ENCODE measurements around the gene PTCH1. TPM values are rescaled to one million over a fixed set of nuclear protein-coding genes. Genes with fewer than 3 reads are reported as not detected.

PTCH1 gene
- total and polyA plus RNA-seq, 10 of the 15 experiments (the other 5 are each of a cell fraction or from before 2014, with no cell fraction given), result 0.16 to 6.1 (median 2.6) TPM

DNA sequence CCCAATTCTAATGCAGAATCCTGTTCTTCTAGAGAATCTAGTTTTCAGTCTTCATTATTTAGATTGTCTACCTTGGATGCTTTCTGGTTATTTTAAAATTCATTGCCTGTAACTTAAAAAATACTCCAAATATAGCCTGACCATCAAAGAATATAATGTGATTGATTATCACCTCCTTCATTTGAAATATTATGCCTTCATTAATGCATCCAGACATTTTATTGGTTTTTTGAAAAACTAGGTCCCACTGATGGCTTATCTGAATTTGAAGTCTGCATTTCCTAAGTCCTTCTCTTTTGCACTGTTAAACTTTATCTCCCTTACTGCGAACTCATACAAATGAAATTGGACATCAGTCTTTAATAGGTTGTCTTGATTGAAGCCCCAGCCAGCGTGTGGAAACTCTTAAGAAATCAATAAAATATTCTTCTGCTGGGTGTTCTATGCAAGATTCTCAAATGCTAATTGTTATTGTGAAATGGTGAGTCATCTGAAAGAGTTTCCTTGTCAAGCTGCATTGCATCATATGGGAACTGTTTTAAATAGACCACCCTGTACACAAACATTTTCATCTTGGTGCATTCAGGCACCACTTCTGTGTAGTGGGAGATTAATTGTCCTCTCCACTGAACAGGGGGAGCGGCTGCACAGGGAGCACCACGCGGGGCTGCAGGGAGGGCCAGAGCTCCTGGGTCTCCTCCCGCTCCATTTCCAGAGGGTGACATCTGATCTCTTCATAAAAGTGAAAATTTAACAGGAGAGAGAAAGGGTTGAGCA lies 106.9 kb downstream of the PTCH1 start (continued):
- TF ChIP-seq, protein P1, sequence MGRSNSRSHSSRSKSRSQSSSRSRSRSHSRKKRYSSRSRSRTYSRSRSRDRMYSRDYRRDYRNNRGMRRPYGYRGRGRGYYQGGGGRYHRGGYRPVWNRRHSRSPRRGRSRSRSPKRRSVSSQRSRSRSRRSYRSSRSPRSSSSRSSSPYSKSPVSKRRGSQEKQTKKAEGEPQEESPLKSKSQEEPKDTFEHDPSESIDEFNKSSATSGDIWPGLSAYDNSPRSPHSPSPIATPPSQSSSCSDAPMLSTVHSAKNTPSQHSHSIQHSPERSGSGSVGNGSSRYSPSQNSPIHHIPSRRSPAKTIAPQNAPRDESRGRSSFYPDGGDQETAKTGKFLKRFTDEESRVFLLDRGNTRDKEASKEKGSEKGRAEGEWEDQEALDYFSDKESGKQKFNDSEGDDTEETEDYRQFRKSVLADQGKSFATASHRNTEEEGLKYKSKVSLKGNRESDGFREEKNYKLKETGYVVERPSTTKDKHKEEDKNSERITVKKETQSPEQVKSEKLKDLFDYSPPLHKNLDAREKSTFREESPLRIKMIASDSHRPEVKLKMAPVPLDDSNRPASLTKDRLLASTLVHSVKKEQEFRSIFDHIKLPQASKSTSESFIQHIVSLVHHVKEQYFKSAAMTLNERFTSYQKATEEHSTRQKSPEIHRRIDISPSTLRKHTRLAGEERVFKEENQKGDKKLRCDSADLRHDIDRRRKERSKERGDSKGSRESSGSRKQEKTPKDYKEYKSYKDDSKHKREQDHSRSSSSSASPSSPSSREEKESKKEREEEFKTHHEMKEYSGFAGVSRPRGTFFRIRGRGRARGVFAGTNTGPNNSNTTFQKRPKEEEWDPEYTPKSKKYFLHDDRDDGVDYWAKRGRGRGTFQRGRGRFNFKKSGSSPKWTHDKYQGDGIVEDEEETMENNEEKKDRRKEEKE (IDR thresholded peaks at IDR 0.05), result no peak
- no peak for TF ChIP-seq RAD51 (IDR thresholded peaks at IDR 0.05)
- TF ChIP-seq ZNF24 (IDR thresholded peaks at IDR 0.05), result no peak

DNA sequence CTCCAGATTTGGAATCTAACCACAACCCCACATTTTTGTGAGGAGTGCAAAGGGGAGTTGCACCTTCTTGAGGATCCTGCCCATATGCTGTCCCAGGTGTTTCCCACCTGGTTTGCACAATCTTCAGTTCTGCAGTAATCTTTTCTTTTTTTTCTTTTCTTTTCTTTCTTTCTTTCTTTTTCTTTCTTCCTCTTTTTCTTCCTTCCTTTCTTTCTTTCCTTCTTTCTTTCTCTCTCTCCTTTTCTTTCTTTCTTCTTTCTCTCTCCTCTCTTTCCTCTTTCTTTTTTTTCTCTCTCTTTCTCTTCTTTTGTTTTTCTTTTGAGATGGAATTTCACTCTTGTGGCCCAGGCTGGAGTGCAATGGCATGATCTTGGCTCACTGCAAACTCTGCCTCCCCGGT lies 109.2 kb downstream of the PTCH1 start:
- Histone ChIP-seq H3K27ac (ENCODE audit: control insufficient read depth, insufficient read depth) (no peak overlapping the region), H3K79me2 (ENCODE audit: control insufficient read depth, insufficient read depth, low read length) (no peaks in the 10 kb centered on the region), H3K4me3 (no peak overlapping the region), H3K9me3 (replicated peaks; ENCODE audit: control insufficient read depth, insufficient read depth, low read length) (no peaks in the 10 kb centered on the region; the same call in 1 of the 3 replicates), H3K4me2 (ENCODE audit: control insufficient read depth, insufficient read depth) (no peak overlapping the region), H3K9ac (ENCODE audit: control insufficient read depth, insufficient read depth, low read length) (no peak overlapping the region), H3K27me3 (replicated peaks in 1 of 2; ENCODE audit: control insufficient read depth in 2 of 2, insufficient read depth in 2 of 2, low read length in 1 of 2) (no peaks in the 10 kb centered on the region), H2AFZ (ENCODE audit: control insufficient read depth, low read depth, low read length) (no peak overlapping the region), H4K20me1 (ENCODE audit: control insufficient read depth, insufficient read depth) (no peaks in the 10 kb centered on the region), H3K36me3 (ENCODE audit: control insufficient read depth in 2 of 2, insufficient read depth in 2 of 2, low read length in 1 of 2) (no peaks in the 10 kb centered on the region), H3K4me1 (ENCODE audit: control insufficient read depth, insufficient read depth, low read length) (no peaks in the 10 kb centered on the region)
- ChIA-PET CTCF (no interaction called here), SMC1A (ENCODE audit: uncharacterized antibody, unreplicated experiment) (no interaction called here), RAD21 (ENCODE audit: unreplicated experiment) (no interaction called here), POLR2A (no interaction called here)
- 82% methylated on average over 1 of the region's 1 CpG for WGBS (ENCODE audit: insufficient coverage, insufficient replicate concordance, low lambda C conversion rate, missing lambda C conversion rate)
- ATAC-seq (no peak), DNase-seq (ENCODE audit: low read depth, low spot score) (no peak), FAIRE-seq (no peak)
- TF ChIP-seq, protein P2, sequence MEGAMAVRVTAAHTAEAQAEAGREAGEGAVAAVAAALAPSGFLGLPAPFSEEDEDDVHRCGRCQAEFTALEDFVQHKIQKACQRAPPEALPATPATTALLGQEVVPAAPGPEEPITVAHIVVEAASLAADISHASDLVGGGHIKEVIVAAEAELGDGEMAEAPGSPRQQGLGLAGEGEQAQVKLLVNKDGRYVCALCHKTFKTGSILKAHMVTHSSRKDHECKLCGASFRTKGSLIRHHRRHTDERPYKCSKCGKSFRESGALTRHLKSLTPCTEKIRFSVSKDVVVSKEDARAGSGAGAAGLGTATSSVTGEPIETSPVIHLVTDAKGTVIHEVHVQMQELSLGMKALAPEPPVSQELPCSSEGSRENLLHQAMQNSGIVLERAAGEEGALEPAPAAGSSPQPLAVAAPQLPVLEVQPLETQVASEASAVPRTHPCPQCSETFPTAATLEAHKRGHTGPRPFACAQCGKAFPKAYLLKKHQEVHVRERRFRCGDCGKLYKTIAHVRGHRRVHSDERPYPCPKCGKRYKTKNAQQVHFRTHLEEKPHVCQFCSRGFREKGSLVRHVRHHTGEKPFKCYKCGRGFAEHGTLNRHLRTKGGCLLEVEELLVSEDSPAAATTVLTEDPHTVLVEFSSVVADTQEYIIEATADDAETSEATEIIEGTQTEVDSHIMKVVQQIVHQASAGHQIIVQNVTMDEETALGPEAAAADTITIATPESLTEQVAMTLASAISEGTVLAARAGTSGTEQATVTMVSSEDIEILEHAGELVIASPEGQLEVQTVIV (IDR thresholded peaks at IDR 0.05; ENCODE audit: borderline replicate concordance, partially characterized antibody), result no peak
- TF ChIP-seq YY1 (IDR thresholded peaks at IDR 0.05; ENCODE audit: low read depth, low read length) (no peak), RUNX3 (IDR thresholded peaks at IDR 0.05; ENCODE audit: low read length) (no peak), TBL1XR1 (IDR thresholded peaks at IDR 0.05; ENCODE audit: low read depth, low read length) (no peak), RELA (IDR thresholded peaks at IDR 0.05; ENCODE audit: borderline replicate concordance, partially characterized antibody) (no peak), POU2F2 (IDR thresholded peaks at IDR 0.05; ENCODE audit: borderline replicate concordance, low read depth, low read length) (no peak), ZNF622 (IDR thresholded peaks at IDR 0.05) (no peak), CHD1 (IDR thresholded peaks at IDR 0.05; ENCODE audit: low read depth, low read length) (no peak)
- TF ChIP-seq, protein P3, sequence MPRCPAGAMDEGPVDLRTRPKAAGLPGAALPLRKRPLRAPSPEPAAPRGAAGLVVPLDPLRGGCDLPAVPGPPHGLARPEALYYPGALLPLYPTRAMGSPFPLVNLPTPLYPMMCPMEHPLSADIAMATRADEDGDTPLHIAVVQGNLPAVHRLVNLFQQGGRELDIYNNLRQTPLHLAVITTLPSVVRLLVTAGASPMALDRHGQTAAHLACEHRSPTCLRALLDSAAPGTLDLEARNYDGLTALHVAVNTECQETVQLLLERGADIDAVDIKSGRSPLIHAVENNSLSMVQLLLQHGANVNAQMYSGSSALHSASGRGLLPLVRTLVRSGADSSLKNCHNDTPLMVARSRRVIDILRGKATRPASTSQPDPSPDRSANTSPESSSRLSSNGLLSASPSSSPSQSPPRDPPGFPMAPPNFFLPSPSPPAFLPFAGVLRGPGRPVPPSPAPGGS (IDR thresholded peaks at IDR 0.05; ENCODE audit: borderline replicate concordance, insufficient read depth, low read depth, low read length, poor library complexity, severe bottlenecking), result no peak
- in situ Hi-C loops (cut with MboI) (no loop called here), intact Hi-C loops (cut with micrococcal nuclease; ENCODE audit: unreplicated experiment) (no loop called here)
- no TSS peak for BruUV-seq (replicated peaks)

All from GM12878 (cell line).